H1 (cell line): ENCODE measurements around the gene SIT1. TPM values are rescaled to one million over a fixed set of nuclear protein-coding genes. Genes with fewer than 3 reads are reported as not detected.

Experiments
- CREB1 ChIP-seq: IDR thresholded peaks from 2 replicates; pipeline ENCODE4 v1.6.1; 2012; ENCODE audit warnings: inconsistent platforms
- FOSL1 ChIP-seq: IDR thresholded peaks from 2 replicates; pipeline ENCODE4 v1.6.1; 2011; ENCODE audit warnings: mild to moderate bottlenecking, low read depth, low read length, moderate library complexity; ENCODE audit not compliant: insufficient read depth
- GTF2F1 ChIP-seq: IDR thresholded peaks from 2 replicates; pipeline ENCODE4 v1.6.1; 2012; ENCODE audit warnings: low read depth, low read length, improper control_type of control experiment, borderline replicate concordance
- RBBP5 ChIP-seq: IDR thresholded peaks from 2 replicates; pipeline ENCODE4 v1.7.1; 2012; ENCODE audit warnings: low read depth, mild to moderate bottlenecking, inconsistent platforms, low read length, moderate library complexity, borderline replicate concordance
- RFX5 ChIP-seq: IDR thresholded peaks from 2 replicates; pipeline ENCODE4 v1.6.1; 2011; ENCODE audit warnings: low read depth, low read length, improper control_type of control experiment, borderline replicate concordance
- SAP30 ChIP-seq: fragments of 300-600 bp; sonication (generic); IDR thresholded peaks from 2 replicates; pipeline ENCODE4 v1.7.1; 2012; ENCODE audit warnings: low read length, moderate library complexity, mild to moderate bottlenecking, inconsistent platforms; ENCODE audit not compliant: insufficient read depth, insufficient replicate concordance
- SIN3A ChIP-seq, 2 experiments: IDR thresholded peaks in 1 of 2; conservative IDR thresholded peaks in 1 of 2; 2 replicates each; pipeline ENCODE4 v1.6.1; 2011 to 2012; ENCODE audit warnings: low read length in 2 of 2, improper control_type of control experiment in 1 of 2, low read depth in 1 of 2, mild to moderate bottlenecking in 1 of 2
- SP4 ChIP-seq: IDR thresholded peaks from 2 replicates; pipeline ENCODE4 v1.6.1; 2012; ENCODE audit warnings: low read length, inconsistent platforms
- TCF12 ChIP-seq: IDR thresholded peaks from 2 replicates; pipeline ENCODE4 v1.6.1; 2011; ENCODE audit warnings: low read depth, mild to moderate bottlenecking, low read length
- polyA plus RNA-seq, 7 experiments: library from polyadenylated mRNA; depleted of rRNA in 3 of 7; stranded (reverse) in 5 of 7; unstranded in 2 of 7; fragments of >200 nt in 5 of 7; fragments of 200-250 nt in 2 of 7; gene quantifications; 1 replicate in 5 of 7; 2 replicates in 1 of 7; 4 replicates in 1 of 7; pipeline versions ENCODE4 v1.2.1 to v1.2.3, GENCODE V29; 2011 to 2013; ENCODE audit warnings: missing spikeins in 2 of 7, mixed read lengths in 2 of 7
- total RNA-seq: library from RNA; stranded (reverse); fragmentation: NEBNext Ultra II Directional; extraction: Animal tissue kit (Norgen Biotek cat#: 25700); gene quantifications from 2 replicates; pipeline ENCODE4 v1.2.1, GENCODE V29; 2021
- TF ChIP-seq, protein P1 (sequence below): fragments of 300-600 bp; sonication (generic); IDR thresholded peaks from 2 replicates; pipeline ENCODE4 v1.7.1; 2012; ENCODE audit warnings: low read length, moderate library complexity, mild to moderate bottlenecking, inconsistent platforms; ENCODE audit not compliant: insufficient replicate concordance

Gene SIT1
- total and polyA plus RNA-seq, 2 of the 8 experiments (the other 6 are each of a cell fraction or from before 2014, with no cell fraction given), result 8.2 to 12.8 TPM

DNA sequence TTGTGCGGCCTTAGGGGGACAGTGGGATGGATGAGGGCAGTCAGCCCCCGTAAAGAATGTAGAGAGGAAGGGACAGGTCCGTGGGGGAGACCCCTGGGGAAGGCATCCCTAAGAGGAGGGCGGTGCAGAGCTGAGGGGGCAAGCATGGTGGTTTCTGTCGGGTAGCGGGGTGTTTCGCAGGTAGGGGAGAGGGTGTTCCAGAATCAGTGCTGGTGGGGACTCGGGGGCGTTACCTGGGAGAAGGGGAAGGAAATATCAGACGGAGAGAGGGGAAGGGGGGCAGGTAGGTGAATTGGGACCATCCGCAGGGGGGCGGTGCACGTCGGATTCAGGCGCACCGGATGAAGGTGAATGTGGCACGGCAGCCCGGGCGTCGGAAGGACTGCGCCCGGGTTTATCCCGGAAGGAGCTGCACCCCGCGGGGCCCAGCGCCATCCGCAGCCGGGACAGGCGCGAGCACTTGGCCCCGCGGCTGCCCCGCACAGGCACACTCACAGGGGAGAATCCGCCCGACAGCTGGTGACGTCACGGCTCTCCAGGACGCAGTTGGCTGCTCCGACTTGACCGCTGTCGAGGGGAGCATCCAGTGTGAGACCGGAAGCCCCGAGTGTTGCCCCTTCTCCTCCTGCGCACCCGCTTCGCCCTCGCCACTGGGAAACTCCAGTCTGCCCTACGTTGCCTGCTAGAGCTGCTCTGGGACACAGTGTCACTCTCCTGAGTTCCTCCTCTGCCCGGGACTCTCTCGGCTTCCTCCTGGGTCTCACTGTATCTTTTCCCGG lies 33.9 kb downstream of the SIT1 start (continued):
- no peak for TF ChIP-seq GTF2F1
- TF ChIP-seq CREB1, result peak; percentile 83
- no peak for TF ChIP-seq TCF12
- no peak for TF ChIP-seq SP4
- TF ChIP-seq SAP30, result no peak
- TF ChIP-seq FOSL1, result no peak
- TF ChIP-seq, protein P1, sequence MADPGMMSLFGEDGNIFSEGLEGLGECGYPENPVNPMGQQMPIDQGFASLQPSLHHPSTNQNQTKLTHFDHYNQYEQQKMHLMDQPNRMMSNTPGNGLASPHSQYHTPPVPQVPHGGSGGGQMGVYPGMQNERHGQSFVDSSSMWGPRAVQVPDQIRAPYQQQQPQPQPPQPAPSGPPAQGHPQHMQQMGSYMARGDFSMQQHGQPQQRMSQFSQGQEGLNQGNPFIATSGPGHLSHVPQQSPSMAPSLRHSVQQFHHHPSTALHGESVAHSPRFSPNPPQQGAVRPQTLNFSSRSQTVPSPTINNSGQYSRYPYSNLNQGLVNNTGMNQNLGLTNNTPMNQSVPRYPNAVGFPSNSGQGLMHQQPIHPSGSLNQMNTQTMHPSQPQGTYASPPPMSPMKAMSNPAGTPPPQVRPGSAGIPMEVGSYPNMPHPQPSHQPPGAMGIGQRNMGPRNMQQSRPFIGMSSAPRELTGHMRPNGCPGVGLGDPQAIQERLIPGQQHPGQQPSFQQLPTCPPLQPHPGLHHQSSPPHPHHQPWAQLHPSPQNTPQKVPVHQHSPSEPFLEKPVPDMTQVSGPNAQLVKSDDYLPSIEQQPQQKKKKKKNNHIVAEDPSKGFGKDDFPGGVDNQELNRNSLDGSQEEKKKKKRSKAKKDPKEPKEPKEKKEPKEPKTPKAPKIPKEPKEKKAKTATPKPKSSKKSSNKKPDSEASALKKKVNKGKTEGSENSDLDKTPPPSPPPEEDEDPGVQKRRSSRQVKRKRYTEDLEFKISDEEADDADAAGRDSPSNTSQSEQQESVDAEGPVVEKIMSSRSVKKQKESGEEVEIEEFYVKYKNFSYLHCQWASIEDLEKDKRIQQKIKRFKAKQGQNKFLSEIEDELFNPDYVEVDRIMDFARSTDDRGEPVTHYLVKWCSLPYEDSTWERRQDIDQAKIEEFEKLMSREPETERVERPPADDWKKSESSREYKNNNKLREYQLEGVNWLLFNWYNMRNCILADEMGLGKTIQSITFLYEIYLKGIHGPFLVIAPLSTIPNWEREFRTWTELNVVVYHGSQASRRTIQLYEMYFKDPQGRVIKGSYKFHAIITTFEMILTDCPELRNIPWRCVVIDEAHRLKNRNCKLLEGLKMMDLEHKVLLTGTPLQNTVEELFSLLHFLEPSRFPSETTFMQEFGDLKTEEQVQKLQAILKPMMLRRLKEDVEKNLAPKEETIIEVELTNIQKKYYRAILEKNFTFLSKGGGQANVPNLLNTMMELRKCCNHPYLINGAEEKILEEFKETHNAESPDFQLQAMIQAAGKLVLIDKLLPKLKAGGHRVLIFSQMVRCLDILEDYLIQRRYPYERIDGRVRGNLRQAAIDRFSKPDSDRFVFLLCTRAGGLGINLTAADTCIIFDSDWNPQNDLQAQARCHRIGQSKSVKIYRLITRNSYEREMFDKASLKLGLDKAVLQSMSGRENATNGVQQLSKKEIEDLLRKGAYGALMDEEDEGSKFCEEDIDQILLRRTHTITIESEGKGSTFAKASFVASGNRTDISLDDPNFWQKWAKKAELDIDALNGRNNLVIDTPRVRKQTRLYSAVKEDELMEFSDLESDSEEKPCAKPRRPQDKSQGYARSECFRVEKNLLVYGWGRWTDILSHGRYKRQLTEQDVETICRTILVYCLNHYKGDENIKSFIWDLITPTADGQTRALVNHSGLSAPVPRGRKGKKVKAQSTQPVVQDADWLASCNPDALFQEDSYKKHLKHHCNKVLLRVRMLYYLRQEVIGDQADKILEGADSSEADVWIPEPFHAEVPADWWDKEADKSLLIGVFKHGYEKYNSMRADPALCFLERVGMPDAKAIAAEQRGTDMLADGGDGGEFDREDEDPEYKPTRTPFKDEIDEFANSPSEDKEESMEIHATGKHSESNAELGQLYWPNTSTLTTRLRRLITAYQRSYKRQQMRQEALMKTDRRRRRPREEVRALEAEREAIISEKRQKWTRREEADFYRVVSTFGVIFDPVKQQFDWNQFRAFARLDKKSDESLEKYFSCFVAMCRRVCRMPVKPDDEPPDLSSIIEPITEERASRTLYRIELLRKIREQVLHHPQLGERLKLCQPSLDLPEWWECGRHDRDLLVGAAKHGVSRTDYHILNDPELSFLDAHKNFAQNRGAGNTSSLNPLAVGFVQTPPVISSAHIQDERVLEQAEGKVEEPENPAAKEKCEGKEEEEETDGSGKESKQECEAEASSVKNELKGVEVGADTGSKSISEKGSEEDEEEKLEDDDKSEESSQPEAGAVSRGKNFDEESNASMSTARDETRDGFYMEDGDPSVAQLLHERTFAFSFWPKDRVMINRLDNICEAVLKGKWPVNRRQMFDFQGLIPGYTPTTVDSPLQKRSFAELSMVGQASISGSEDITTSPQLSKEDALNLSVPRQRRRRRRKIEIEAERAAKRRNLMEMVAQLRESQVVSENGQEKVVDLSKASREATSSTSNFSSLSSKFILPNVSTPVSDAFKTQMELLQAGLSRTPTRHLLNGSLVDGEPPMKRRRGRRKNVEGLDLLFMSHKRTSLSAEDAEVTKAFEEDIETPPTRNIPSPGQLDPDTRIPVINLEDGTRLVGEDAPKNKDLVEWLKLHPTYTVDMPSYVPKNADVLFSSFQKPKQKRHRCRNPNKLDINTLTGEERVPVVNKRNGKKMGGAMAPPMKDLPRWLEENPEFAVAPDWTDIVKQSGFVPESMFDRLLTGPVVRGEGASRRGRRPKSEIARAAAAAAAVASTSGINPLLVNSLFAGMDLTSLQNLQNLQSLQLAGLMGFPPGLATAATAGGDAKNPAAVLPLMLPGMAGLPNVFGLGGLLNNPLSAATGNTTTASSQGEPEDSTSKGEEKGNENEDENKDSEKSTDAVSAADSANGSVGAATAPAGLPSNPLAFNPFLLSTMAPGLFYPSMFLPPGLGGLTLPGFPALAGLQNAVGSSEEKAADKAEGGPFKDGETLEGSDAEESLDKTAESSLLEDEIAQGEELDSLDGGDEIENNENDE, result no peak
- TF ChIP-seq RFX5, result peak; percentile 59
- 0 out of 2 replicates have a peak, but pooled peaks have one; percentile 67 for TF ChIP-seq RBBP5
- TF ChIP-seq SIN3A (conservative IDR thresholded peaks at IDR 0.05 in 1 of 2, IDR thresholded peaks at IDR 0.05 in 1 of 2; ENCODE audit: low read depth in 1 of 2, low read length in 2 of 2), result peak in 1 of 2 experiments; percentile 50; a peak in 1 of 4 replicates
